ENCODE data around the gene CHCHD10. TPM values are rescaled to one million over a fixed set of nuclear protein-coding genes. Genes with fewer than 3 reads are reported as not detected.

The CHCHD10 gene
- total and polyA plus RNA-seq, 2 of the 8 experiments (the other 6 are each of a cell fraction or from before 2014, with no cell fraction given), result 58.3 to 94.5 TPM

GRCh38 chr22:23781511-23782183 lies 13.9 kb upstream of the CHCHD10 start (continued):
- TF ChIP-seq, protein P1, sequence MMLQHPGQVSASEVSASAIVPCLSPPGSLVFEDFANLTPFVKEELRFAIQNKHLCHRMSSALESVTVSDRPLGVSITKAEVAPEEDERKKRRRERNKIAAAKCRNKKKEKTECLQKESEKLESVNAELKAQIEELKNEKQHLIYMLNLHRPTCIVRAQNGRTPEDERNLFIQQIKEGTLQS (IDR thresholded peaks at IDR 0.05; ENCODE audit: insufficient read depth, low read depth, low read length), result no peak
